GM19324 (cell line): Measurements from ENCODE around the gene RNF157.

Experiments
- ATAC-seq: cut with Tn5 transposase; IDR thresholded peaks from one replicate; pipeline ENCODE4 v1.9.1; 2021; ENCODE audit warnings: mild to moderate bottlenecking, moderate library complexity; ENCODE audit not compliant: unreplicated experiment, low FRiP score

The RNF157 gene

DNA sequence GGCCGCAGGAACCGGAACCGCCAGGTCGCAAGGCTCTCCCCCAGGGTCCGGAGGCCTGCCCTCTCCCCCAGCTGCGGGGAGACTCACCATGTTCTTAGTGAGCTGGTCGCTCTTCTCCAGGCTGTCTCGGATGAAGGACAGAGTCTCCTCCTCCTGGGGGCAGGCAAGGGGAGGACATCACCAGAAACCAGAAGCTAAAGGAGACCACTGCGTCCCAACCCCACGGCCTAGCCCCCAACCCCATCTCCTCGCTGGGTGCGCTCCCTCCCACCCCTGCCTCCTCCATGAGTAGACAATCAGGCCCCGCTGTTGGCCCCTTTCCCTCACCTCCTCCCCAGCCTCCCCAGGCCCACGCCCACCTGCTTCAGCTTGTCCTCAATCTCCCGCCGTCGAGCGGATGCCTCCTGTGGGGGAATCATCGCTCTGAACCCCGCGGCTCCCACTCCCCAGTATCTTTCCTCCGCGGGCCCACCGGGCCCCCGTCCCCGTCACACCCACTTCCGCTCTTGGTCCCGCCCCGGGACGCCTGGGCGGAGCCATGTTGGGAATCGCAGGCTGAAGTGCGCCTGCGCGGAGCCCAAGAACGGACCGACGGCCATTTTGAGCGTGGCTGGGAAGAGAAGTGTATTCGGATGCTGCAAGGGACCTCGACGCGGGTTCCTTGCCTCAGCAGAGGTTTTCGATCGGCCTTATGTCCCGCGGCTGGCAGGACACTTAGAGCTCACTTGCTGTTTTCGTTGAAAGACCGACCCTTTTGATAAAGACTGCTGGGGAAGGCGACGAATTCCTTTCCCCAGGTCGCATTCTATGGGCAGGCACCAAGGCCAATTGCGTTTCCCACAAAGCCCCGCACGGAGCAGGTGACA is 136.8 kb downstream of the RNF157 start, which contains the start of gene EXOC7:
Gene EXOC7, minus strand, starts transcription at position 514 of the 866 bp plus-strand sequence. Its CDS starts 95 bp downstream, at position 419.
- ATAC-seq: peak; percentile 79

DNA sequence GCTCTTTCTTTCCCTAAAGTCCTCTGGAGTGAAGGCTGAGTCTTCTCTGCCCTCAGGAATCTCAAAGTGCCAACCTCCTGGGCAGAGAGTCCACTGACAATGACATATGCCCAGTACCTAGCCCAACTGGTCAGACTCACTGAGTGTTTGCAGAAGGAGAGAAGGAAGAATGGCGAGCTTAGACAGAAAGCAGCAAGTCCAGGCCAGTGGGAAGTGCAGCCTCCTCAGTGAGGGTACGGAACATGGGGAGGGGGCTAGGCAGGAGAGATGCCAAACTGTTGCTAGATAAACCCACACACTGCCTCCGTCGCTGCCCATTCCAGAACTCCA is 137.4 kb downstream of the RNF157 start:
- no peak for ATAC-seq

DNA sequence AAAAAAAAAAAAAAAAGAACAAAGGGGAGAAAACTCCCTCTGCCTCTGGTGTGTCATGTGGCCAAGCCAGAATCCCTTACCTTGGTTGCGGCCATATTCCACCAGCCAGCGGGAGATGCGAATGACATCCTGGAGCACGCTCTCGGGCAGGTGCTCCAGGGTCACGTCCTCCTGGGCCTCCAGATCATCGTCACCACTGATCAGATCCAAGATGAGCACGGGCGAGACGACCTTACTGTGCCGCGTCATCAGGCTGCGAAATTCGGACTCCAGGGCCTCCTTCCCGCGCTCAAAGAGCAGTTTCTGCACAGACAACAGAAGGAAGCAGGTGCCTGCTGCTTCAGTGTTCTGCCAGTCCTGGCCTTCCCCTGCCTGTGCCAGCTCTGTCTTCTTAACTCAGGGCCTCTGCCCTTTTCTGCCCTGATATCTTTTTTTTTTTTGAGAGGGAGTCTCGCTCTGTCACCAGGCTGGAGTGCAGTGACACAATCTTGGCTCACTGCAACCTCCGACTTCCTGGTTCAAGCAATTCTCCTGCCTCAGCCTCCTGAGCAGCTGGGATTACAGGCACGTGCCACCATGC is 142.5 kb downstream of the RNF157 start:
- no peak for ATAC-seq

DNA sequence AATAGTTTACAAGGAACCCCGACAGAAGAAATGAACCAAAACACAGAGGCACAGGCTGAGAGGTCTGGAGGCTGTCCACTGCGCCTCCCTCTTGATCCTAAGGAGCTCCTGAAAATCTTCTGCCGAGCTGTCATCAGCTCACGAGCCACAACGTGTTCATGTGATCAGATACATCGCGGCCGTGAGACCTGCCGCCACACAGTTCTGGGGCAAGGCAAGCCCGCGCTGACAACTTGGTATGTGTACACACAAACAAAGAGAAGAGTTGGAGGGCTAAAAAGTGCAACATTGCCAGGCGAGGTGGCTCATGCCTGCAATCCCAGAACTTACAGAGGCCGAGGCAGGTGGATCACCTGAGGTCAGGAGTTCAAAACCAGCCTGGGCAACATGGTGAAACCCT is 144.3 kb downstream of the RNF157 start:
- ATAC-seq: no peak

DNA sequence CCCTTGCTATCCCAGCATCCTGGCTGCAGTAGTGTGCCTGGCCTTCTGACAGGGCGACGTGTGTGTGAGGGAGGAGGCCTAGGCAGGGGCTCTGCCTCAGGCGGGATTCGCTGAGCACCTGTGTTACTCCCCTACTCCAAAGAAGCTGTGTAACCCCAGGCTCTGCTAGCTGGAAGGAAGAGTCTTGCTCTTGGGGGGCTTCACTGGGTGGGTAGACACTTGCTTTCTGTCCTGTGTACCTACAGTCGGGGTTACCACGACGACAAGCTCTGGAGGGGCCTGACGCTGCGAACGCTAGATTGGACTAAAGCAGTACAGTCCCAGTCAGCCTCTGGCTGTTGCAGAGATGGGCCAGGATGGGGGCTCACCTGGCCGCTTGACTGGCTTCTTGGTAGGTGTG is 146.2 kb downstream of the RNF157 start:
- no peak for ATAC-seq

DNA sequence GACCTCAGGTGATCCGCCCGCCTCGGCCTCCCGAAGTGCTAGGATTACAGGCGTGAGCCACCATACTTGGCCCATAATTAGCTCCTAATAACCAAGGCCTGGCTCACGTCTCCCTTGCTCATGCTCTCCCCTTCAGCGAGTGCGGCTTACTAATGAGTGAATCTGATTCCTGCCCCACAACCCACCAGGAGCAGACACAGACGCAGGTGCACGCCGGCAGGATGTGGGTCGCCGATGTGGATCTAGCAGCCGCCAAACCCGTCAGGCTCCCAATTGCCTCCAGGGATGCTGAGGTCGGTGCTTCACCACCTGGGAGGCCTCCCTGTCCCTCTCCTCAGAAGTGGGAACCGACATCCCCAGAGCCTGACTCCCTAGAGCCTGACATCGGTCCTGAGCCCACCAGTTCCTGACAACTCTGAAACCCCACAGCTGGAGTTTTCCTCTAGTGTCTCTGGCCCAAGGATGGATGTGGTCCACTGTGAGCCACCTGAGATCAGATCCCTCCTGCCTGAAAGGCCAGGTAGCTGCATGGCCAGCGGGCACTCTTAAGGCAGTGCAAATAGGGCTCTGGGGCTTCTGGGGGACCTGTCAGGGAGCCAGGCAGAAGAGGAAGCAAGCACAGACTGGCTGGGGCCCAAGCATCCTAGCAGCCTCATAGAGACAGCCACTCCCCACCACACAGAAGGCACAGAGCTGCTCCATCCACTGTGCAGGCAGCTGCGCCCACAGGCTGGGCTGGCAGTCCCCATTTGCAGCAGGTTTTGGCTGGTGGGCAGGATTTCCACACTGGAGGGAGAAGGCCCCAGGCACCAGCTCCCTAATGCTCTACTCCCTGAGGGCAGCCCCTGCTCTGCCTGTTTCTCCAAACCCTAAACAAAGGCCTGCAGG is 147.5 kb downstream of the RNF157 start:
- no peak for ATAC-seq
